ENCODE results near the gene CCDC9B.

The CCDC9B gene

GRCh38 chr15:40289140-40289775 lies 51.5 kb downstream of the CCDC9B start:
- DNase-seq (ENCODE audit: low read depth): no peak

- DNase-seq (ENCODE audit: low read depth): no peak
Observed at GRCh38 chr15:40287968-40288367, 52.8 kb downstream of the CCDC9B start.

GRCh38 chr15:40287505-40287904 lies 53.2 kb downstream of the CCDC9B start:
- no peak for DNase-seq (ENCODE audit: low read depth)

GRCh38 chr15:40286794-40287193 lies 53.9 kb downstream of the CCDC9B start:
- no peak for DNase-seq (ENCODE audit: low read depth)

GRCh38 chr15:40286061-40286532 lies 54.6 kb downstream of the CCDC9B start:
- no peak for DNase-seq (ENCODE audit: low read depth)

GRCh38 chr15:40285554-40286011 lies 55.2 kb downstream of the CCDC9B start:
- DNase-seq (ENCODE audit: low read depth): no peak

- DNase-seq (ENCODE audit: low read depth): no peak
Observed at GRCh38 chr15:40285151-40285550, 55.6 kb downstream of the CCDC9B start.

- no peak for DNase-seq (ENCODE audit: low read depth)
Observed at GRCh38 chr15:40283615-40284300, 57.0 kb downstream of the CCDC9B start.

GRCh38 chr15:40282869-40283614 lies 57.7 kb downstream of the CCDC9B start, which contains the start of gene ANKRD63:
Gene ANKRD63 (minus strand): TSS chr15:40283064. CDS start chr15:40282586, 478 bp downstream.
- DNase-seq (ENCODE audit: low read depth): peak; percentile 29

GRCh38 chr15:40282147-40282868 lies 58.4 kb downstream of the CCDC9B start:
- DNase-seq (ENCODE audit: low read depth): peak; percentile 46

GRCh38 chr15:40281801-40282146 lies 59.0 kb downstream of the CCDC9B start:
- no peak for DNase-seq (ENCODE audit: low read depth)

Data from activated T-cell treated with anti-CD3 and anti-CD28 coated beads for 48 hours (primary cell).